Activated naive CD4-positive, alpha-beta T cell (primary cell): ENCODE measurements around the gene ZNF276.

Experiments used
- DNase-seq, 4 experiments: peaks; one replicate each; lab custom pipeline; 2025; lab: John Stamatoyannopoulos, UW

The ZNF276 gene

GRCh38 chr16:89785523-89786155 lies 64.3 kb downstream of the ZNF276 start:
- DNase-seq: peak in 1 of 4 experiments; percentile 12

- DNase-seq: no peak
These were observed 65.4 kb downstream of the ZNF276 start for GRCh38 chr16:89786474-89787364.

GRCh38 chr16:89787365-89787805 lies 66.0 kb downstream of the ZNF276 start:
- no peak for DNase-seq
